Mucosa of descending colon (tissue), 3 donors: Measurements from ENCODE around the gene MPP1. TPM values are rescaled to one million over a fixed set of nuclear protein-coding genes. Genes with fewer than 3 reads are reported as not detected.

ENCODE experiments used
- ATAC-seq: fragments of 200-7000 bp; cut with Tn5 transposase; one replicate; pipeline ENCODE4 v1.9.1; 2020; ENCODE audit warnings: mild to moderate bottlenecking, moderate library complexity
- DNase-seq, 3 donors: peaks; one replicate each; pipeline ENCODE4 v3.0.0-alpha.2; 2020
- H3K36me3 ChIP-seq: fragments of 200-600 bp; one replicate; pipeline ENCODE4 v1.8.0; 2021; ENCODE audit warnings: low read depth, mild to moderate bottlenecking
- H3K4me1 ChIP-seq: fragments of 200-600 bp; one replicate; pipeline ENCODE4 v1.8.0; 2021; ENCODE audit warnings: low read depth, mild to moderate bottlenecking
- H3K4me3 ChIP-seq: fragments of 200-600 bp; one replicate; pipeline ENCODE4 v1.8.0; 2021; ENCODE audit warnings: mild to moderate bottlenecking
- H3K9me3 ChIP-seq: fragments of 200-600 bp; one replicate; pipeline ENCODE4 v1.8.0; 2021; ENCODE audit warnings: mild to moderate bottlenecking
- CTCF ChIP-seq: fragments of 200-600 bp; IDR thresholded peaks from one replicate; pipeline ENCODE4 v1.8.0; 2022; ENCODE audit warnings: antibody characterized with exemption, mild to moderate bottlenecking
- intact Hi-C, 2 donors: fragments of 100-400 bp; cut with DNase I in 1 of 2; cut with micrococcal nuclease in 1 of 2; formaldehyde crosslinking; loops; one replicate each; pipeline versions ENCODE4 v1.11.0 to v1.11.1; 2022; cut with DNase I, micrococcal nuclease
- total RNA-seq, 3 donors: library from RNA; stranded (reverse); fragmentation: NEBNext Ultra II Directional in 2 of 3; extraction: Animal tissue kit (Norgen Biotek cat#: 25700) in 2 of 3; gene quantifications; one replicate each; pipeline versions ENCODE4 v1.2.1 to v1.2.4, GENCODE V29; 2021 to 2023
- donor health status: DM: no; HTN: no; CAD: no; lungs with moderate emphysema.
- donor health status: DM: no; HTN: no; CAD: no.
- donor health status: DM: no; HTN: yes; CAD: no.

MPP1 gene
- total RNA-seq, 3 donors from 2014 or later = 28.9 to 38.5 (median 37.3) TPM

GRCh38 chrX:154751203-154751668, 54.0 kb downstream of the MPP1 start:
- intact Hi-C loops = no loop called here
- Histone ChIP-seq H3K36me3 (no peaks in the 10 kb centered on the region), H3K4me1 (no peaks in the 10 kb centered on the region), H3K9me3 (no peaks in the 10 kb centered on the region), H3K4me3 (no peak overlapping the region)
- DNase-seq = peak in 2 of 3 donors; percentile 32 to 54
- no peak for TF ChIP-seq CTCF
- peak; percentile 11 for ATAC-seq

GRCh38 chrX:154750301-154751202, 54.7 kb downstream of the MPP1 start, which contains the start of gene GAB3:
Gene GAB3 (minus strand): TSS chrX:154751077. CDS start chrX:154751025, 52 bp downstream.
- peak; percentile 81 for ATAC-seq
- no peak for TF ChIP-seq CTCF
- H3K36me3 ChIP-seq = no peaks in the 10 kb centered on the region
- DNase-seq = peak; percentile 22 to 70 (median 58)
- intact Hi-C loops = no loop called here
- no peaks in the 10 kb centered on the region for H3K9me3 ChIP-seq
- H3K4me1 ChIP-seq = no peaks in the 10 kb centered on the region
- H3K4me3 ChIP-seq = no peak within 1 kb of the TSS

GRCh38 chrX:154749856-154750255, 55.4 kb downstream of the MPP1 start:
- Histone ChIP-seq H3K4me1 (no peaks in the 10 kb centered on the region), H3K4me3 (no peak overlapping the region), H3K9me3 (no peaks in the 10 kb centered on the region), H3K36me3 (no peaks in the 10 kb centered on the region)
- no peak for TF ChIP-seq CTCF
- intact Hi-C loops = no loop called here
- ATAC-seq = no peak
- DNase-seq = no peak

DNA sequence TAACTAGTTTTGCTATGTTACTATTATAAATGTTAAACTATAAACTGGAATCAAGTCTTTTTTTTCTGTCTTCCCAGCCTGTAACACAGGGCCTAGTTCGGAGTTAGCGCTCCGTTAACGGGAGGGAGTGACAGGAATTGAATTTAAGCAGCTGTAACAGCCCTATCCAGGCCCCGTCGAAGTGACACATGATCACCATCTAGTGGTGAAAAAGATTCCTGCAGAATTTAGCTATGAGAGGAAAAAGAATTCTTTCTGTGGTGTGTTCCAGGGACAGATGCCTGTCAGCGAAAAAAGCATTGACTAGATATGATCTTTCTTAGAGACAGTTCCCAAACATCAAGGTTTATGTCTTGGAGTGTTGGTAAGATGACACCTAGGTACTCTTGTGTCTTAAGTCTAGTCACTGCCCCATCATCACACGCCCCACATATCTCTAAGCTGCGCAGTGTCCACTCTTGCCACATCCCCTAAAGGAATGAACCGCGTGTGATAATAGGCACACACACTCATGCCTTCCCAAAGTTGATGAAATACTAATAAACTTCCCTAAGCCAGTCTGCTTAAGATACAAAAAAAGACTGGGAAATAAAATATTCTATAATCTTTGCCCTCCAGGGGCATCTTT, 56.5 kb downstream of the MPP1 start:
- ATAC-seq (peak; percentile 77), DNase-seq (peak in 1 of 3 donors; percentile 56)
- H3K4me3 ChIP-seq = no peak overlapping the region
- peak; percentile 30 for TF ChIP-seq CTCF
- H3K36me3 ChIP-seq = no peaks in the 10 kb centered on the region
- intact Hi-C loops = no loop called here
- H3K4me1 ChIP-seq = no peaks in the 10 kb centered on the region
- H3K9me3 ChIP-seq = no peaks in the 10 kb centered on the region

GRCh38 chrX:154742613-154743012, 62.7 kb downstream of the MPP1 start:
- DNase-seq = no peak
- Histone ChIP-seq H3K4me3 (no peak overlapping the region), H3K4me1 (peaks cover under 1% of the 10 kb centered on the region), H3K9me3 (no peaks in the 10 kb centered on the region), H3K36me3 (no peaks in the 10 kb centered on the region)
- intact Hi-C loops = no loop called here
- no peak for TF ChIP-seq CTCF
- no peak for ATAC-seq
